ENCODE measurements around the gene PCSK5.

DNA sequence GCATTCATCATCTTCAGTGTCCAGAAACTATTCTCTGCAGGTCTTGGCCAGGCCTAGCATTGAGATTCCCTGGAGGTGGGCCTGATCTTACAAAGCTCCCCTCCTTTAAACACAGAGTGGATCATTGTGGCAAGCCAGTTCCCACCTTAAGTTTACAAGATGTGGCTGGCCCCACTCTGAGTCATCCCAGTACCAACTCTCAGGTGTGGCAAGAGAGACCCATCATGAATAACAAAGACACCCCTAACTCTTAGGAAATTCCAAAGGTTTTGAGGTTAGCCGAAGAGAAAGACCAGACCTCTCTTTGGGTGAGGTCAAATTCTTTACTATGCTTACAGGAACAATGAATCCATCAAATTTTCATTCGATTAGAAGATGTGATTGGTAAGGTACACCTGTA lies 425.6 kb downstream of the PCSK5 start:
- TF ChIP-seq, protein P1, sequence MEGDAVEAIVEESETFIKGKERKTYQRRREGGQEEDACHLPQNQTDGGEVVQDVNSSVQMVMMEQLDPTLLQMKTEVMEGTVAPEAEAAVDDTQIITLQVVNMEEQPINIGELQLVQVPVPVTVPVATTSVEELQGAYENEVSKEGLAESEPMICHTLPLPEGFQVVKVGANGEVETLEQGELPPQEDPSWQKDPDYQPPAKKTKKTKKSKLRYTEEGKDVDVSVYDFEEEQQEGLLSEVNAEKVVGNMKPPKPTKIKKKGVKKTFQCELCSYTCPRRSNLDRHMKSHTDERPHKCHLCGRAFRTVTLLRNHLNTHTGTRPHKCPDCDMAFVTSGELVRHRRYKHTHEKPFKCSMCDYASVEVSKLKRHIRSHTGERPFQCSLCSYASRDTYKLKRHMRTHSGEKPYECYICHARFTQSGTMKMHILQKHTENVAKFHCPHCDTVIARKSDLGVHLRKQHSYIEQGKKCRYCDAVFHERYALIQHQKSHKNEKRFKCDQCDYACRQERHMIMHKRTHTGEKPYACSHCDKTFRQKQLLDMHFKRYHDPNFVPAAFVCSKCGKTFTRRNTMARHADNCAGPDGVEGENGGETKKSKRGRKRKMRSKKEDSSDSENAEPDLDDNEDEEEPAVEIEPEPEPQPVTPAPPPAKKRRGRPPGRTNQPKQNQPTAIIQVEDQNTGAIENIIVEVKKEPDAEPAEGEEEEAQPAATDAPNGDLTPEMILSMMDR (optimal IDR thresholded peaks at IDR 0.05 in 1 of 3, IDR thresholded peaks at IDR 0.05 in 1 of 3, conservative IDR thresholded peaks at IDR 0.05 in 1 of 3; ENCODE audit: extremely low read depth in 1 of 3, insufficient read depth in 2 of 3, low read length in 3 of 3): no peak
- no peak for TF ChIP-seq EZH2 (IDR thresholded peaks at IDR 0.05; ENCODE audit: low read length)
